HG02852 (cell line): ENCODE measurements around the gene LRBA.

ENCODE experiments used
- ATAC-seq: cut with Tn5 transposase; IDR thresholded peaks from one replicate; pipeline ENCODE4 v1.9.1; 2021; ENCODE audit warnings: mild to moderate bottlenecking, moderate library complexity; ENCODE audit not compliant: unreplicated experiment

Gene LRBA

GRCh38 chr4:150337734-150338133 lies 677.4 kb downstream of the LRBA start:
- no peak for ATAC-seq

GRCh38 chr4:150336676-150337412 lies 678.2 kb downstream of the LRBA start:
- ATAC-seq = no peak

- no peak for ATAC-seq
Observed at GRCh38 chr4:150332961-150333360, 682.1 kb downstream of the LRBA start.

- ATAC-seq = no peak
Observed at GRCh38 chr4:150332086-150332485, 683.0 kb downstream of the LRBA start.

GRCh38 chr4:150329373-150329772 lies 685.7 kb downstream of the LRBA start:
- ATAC-seq = no peak

- ATAC-seq = no peak
Observed at GRCh38 chr4:150328496-150328895, 686.6 kb downstream of the LRBA start.

- no peak for ATAC-seq
Observed at GRCh38 chr4:150327262-150327780, 687.8 kb downstream of the LRBA start.

- ATAC-seq = peak; percentile 96
Observed at GRCh38 chr4:150325872-150326271, 689.2 kb downstream of the LRBA start.

GRCh38 chr4:150323406-150324325 lies 691.4 kb downstream of the LRBA start:
- no peak for ATAC-seq

- ATAC-seq = no peak
Observed at GRCh38 chr4:150322646-150323045, 692.4 kb downstream of the LRBA start.

- ATAC-seq = no peak
Observed at GRCh38 chr4:150321113-150321512, 694.0 kb downstream of the LRBA start.

GRCh38 chr4:150318971-150319370 lies 696.1 kb downstream of the LRBA start:
- no peak for ATAC-seq

- ATAC-seq = no peak
Observed at GRCh38 chr4:150318527-150318926, 696.6 kb downstream of the LRBA start.

GRCh38 chr4:150316332-150317205 lies 698.5 kb downstream of the LRBA start:
- no peak for ATAC-seq

GRCh38 chr4:150315691-150316090 lies 699.4 kb downstream of the LRBA start:
- no peak for ATAC-seq

GRCh38 chr4:150315175-150315574 lies 699.9 kb downstream of the LRBA start:
- no peak for ATAC-seq

- no peak for ATAC-seq
Observed at GRCh38 chr4:150314031-150314430, 701.1 kb downstream of the LRBA start.

- no peak for ATAC-seq
Observed at GRCh38 chr4:150310159-150310895, 704.8 kb downstream of the LRBA start.

GRCh38 chr4:150308824-150309472 lies 706.1 kb downstream of the LRBA start:
- ATAC-seq = no peak

- ATAC-seq = no peak
Observed at GRCh38 chr4:150306719-150307118, 708.4 kb downstream of the LRBA start.
